Progenitor cell of endocrine pancreas (in vitro differentiated cells): Measurements from ENCODE around the gene PRDM5. TPM values are rescaled to one million over a fixed set of nuclear protein-coding genes. Genes with fewer than 3 reads are reported as not detected.
A peak's percentile ranks its signal among the peaks of the same experiment; 100 is the strongest.

Source experiments
- DNase-seq: peaks from one replicate; pipeline ENCODE4 v3.0.0; 2021; ENCODE audit warnings: low spot score; ENCODE audit not compliant: unreplicated experiment
- H3K27ac Mint-ChIP-seq: 2 replicates; pipeline ENCODE4 v1.8.0; 2021; ENCODE audit warnings: mild to moderate bottlenecking, moderate library complexity, mixed read lengths
- H3K27me3 Mint-ChIP-seq: 2 replicates; pipeline ENCODE4 v1.8.0; 2021; ENCODE audit warnings: mixed read lengths
- H3K36me3 Mint-ChIP-seq: 2 replicates; pipeline ENCODE4 v1.8.0; 2022; ENCODE audit warnings: mixed read lengths; ENCODE audit not compliant: insufficient read depth
- H3K4me1 Mint-ChIP-seq: 2 replicates; pipeline ENCODE4 v1.8.0; 2021; ENCODE audit warnings: low read depth, mixed read lengths
- H3K4me3 Mint-ChIP-seq: 2 replicates; pipeline ENCODE4 v1.8.0; 2021; ENCODE audit warnings: low read depth, mild to moderate bottlenecking, moderate library complexity, mixed read lengths
- H3K9me3 Mint-ChIP-seq: 2 replicates; pipeline ENCODE4 v1.8.0; 2021; ENCODE audit warnings: low read depth, mixed read lengths
- CTCF ChIP-seq: fragments of 200-600 bp; sonication (generic); IDR thresholded peaks from one replicate; pipeline ENCODE4 v1.5.0; 2021; ENCODE audit warnings: antibody characterized with exemption, mild to moderate bottlenecking; ENCODE audit not compliant: unreplicated experiment
- total RNA-seq: library from RNA; stranded (reverse); gene quantifications from 2 replicates; pipeline ENCODE4 v1.2.1, GENCODE V29; 2021

Gene PRDM5
- total RNA-seq, 1 donor from 2014 or later: 18.9 TPM

GRCh38 chr4:120731561-120731960, 191.0 kb downstream of the PRDM5 start:
- no peaks in the 10 kb centered on the region for H3K9me3 Mint-ChIP-seq
- TF ChIP-seq CTCF: no peak
- H3K27me3 Mint-ChIP-seq: no peaks in the 10 kb centered on the region
- no peak overlapping the region for H3K4me3 Mint-ChIP-seq
- no peak for DNase-seq
- H3K4me1 Mint-ChIP-seq: peaks cover 8% of the 10 kb centered on the region
- no peaks in the 10 kb centered on the region for H3K36me3 Mint-ChIP-seq
- H3K27ac Mint-ChIP-seq: no peak overlapping the region

DNA sequence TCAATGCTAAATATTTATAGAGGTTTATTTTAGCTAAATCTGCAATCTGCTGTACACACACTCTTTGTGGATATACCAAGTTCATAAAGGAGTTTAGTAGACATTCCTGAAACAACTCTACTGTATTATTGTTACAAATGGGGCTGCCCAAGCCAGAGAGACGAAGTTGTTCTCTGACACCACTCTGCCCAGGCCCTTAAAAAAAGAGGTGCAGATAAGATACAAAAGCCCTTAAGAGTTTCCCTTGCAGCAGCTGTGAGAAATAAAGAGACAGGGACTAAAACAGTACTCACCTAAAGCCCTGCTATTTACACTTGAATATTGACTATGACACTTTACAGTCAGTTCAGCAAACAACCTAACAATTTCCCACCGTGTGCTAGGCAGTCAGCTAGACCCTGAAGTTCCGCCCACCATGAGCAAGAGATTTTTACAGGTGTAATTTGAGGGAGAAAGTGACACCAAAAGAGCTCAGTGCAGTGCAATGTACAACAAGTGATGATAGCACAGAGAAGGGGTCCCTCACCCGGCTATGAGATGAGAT, 191.7 kb downstream of the PRDM5 start:
- Mint-ChIP-seq H3K9me3 (no peaks in the 10 kb centered on the region), H3K27ac (no peak overlapping the region), H3K36me3 (no peaks in the 10 kb centered on the region), H3K4me3 (no peak overlapping the region), H3K27me3 (no peaks in the 10 kb centered on the region), H3K4me1 (peaks cover 8% of the 10 kb centered on the region)
- no peak for DNase-seq
- TF ChIP-seq CTCF: no peak

- no peaks in the 10 kb centered on the region for H3K27me3 Mint-ChIP-seq
- no peak for TF ChIP-seq CTCF
- H3K4me1 Mint-ChIP-seq: peaks cover 21% of the 10 kb centered on the region
- no peak for DNase-seq
- H3K9me3 Mint-ChIP-seq: no peaks in the 10 kb centered on the region
- H3K36me3 Mint-ChIP-seq: no peaks in the 10 kb centered on the region
- H3K4me3 Mint-ChIP-seq: no peak overlapping the region
- no peak overlapping the region for H3K27ac Mint-ChIP-seq
These were observed 193.4 kb downstream of the PRDM5 start for GRCh38 chr4:120728892-120729675.

GRCh38 chr4:120725639-120726580, 196.6 kb downstream of the PRDM5 start:
- TF ChIP-seq CTCF: no peak
- no peak for DNase-seq
- Mint-ChIP-seq H3K9me3 (no peaks in the 10 kb centered on the region), H3K4me3 (no peak overlapping the region), H3K27ac (peak overlapping the region; percentile 7), H3K36me3 (no peaks in the 10 kb centered on the region), H3K4me1 (peaks cover 16% of the 10 kb centered on the region), H3K27me3 (no peaks in the 10 kb centered on the region)

DNA sequence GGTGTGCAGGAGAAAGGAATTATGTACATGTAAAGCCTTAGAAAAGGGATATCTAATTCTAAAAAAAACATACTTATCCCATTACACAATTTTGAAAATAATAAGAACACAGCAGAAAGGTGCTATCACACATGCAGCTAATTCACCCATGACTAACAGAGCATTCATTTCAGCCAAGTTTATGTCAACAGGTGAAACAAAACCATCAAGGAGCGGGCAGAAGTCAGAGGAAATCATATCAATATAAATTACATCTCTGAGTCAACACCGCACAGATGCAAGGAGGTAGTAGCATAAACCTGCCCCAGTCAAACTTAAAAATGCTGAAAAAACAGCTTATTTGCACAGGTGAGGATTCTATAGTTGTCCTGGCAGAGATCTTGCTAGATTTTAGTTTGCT, 197.9 kb downstream of the PRDM5 start:
- no peak for DNase-seq
- Mint-ChIP-seq H3K9me3 (no peaks in the 10 kb centered on the region), H3K27ac (peak overlapping the region; percentile 33)

More for the DNA sequence above, 197.9 kb downstream of the PRDM5 start:
- H3K36me3 Mint-ChIP-seq: no peaks in the 10 kb centered on the region
- no peak for TF ChIP-seq CTCF
- H3K4me3 Mint-ChIP-seq: no peak overlapping the region
- peaks cover 13% of the 10 kb centered on the region for H3K4me1 Mint-ChIP-seq
- H3K27me3 Mint-ChIP-seq: no peaks in the 10 kb centered on the region
